IMR-90 (cell line): ENCODE results near the gene CCDC88B. TPM values are rescaled to one million over a fixed set of nuclear protein-coding genes. Genes with fewer than 3 reads are reported as not detected.

Experiments
- ATAC-seq: fragments of 200-7000 bp; cut with Tn5 transposase; 2 replicates; pipeline ENCODE4 v1.9.1; 2020; ENCODE audit warnings: low read depth, mild to moderate bottlenecking, moderate library complexity
- BruUV-seq: library from RNA; stranded (reverse); fragments of 400-500 nt; replicated peaks from 2 replicates; lab custom pipeline; 2021; lab: Mats Ljungman, UMichigan
- CTCF ChIA-PET: fragments of 300-600 bp; formaldehyde crosslinking; extraction: SDS; loops from one replicate; lab custom pipeline; 2021; ENCODE audit warnings: antibody characterized with exemption; lab: Yijun Ruan, JAX
- POLR2A ChIA-PET: fragments of 300-600 bp; sonication (Branson Sonifier 250); formaldehyde crosslinking; loops from one replicate; lab custom pipeline; 2022; ENCODE audit warnings: antibody characterized with exemption; ENCODE audit not compliant: unreplicated experiment; lab: Charles Lee
- DNase-seq: peaks from one replicate; pipeline ENCODE4 v3.0.0; 2013
- H2AFZ ChIP-seq: replicated peaks from 2 replicates; pipeline ENCODE3; 2013; ENCODE audit warnings: low read length, mild to moderate bottlenecking; ENCODE audit not compliant: poor library complexity
- H2AK5ac ChIP-seq: 2 replicates; pipeline ENCODE4 v1.6.1; 2013; ENCODE audit warnings: low read depth, low read length, inconsistent platforms
- H2AK9ac ChIP-seq: replicated peaks from 2 replicates; pipeline ENCODE3; 2013; ENCODE audit warnings: mild to moderate bottlenecking, low read depth, low read length, moderate library complexity; ENCODE audit not compliant: poor library complexity
- H2BK120ac ChIP-seq: 2 replicates; pipeline ENCODE4 v1.6.1; 2013; ENCODE audit warnings: low read depth, low read length, inconsistent platforms
- H2BK15ac ChIP-seq: 3 replicates; pipeline ENCODE4 v1.6.1; 2013; ENCODE audit warnings: low read depth, low read length, inconsistent platforms
- H2BK20ac ChIP-seq: 2 replicates; pipeline ENCODE4 v1.6.1; 2013; ENCODE audit warnings: low read depth, mild to moderate bottlenecking, inconsistent platforms, low read length, moderate library complexity
- H2BK5ac ChIP-seq: 2 replicates; pipeline ENCODE4 v1.6.1; 2013; ENCODE audit warnings: mild to moderate bottlenecking, low read depth, low read length, inconsistent platforms; ENCODE audit not compliant: poor library complexity, severe bottlenecking
- H3K14ac ChIP-seq: replicated peaks from 2 replicates; pipeline ENCODE4 v1.6.1; 2013; ENCODE audit warnings: low read depth, low read length, inconsistent platforms
- H3K18ac ChIP-seq: 2 replicates; pipeline ENCODE4 v1.6.1; 2013; ENCODE audit warnings: low read depth, low read length, control low read depth
- H3K23ac ChIP-seq: 2 replicates; pipeline ENCODE4 v1.6.1; 2013; ENCODE audit warnings: low read depth, low read length, inconsistent platforms
- H3K27ac ChIP-seq: 2 replicates; pipeline ENCODE4 v1.5.1; 2013; ENCODE audit warnings: mild to moderate bottlenecking, control low read depth, low read length; ENCODE audit not compliant: insufficient read depth
- H3K27me3 ChIP-seq: 2 replicates; pipeline ENCODE4 v1.6.1; 2013; ENCODE audit warnings: low read length; ENCODE audit not compliant: control insufficient read depth, insufficient read depth
- H3K36me3 ChIP-seq: 2 replicates; pipeline ENCODE4 v1.6.1; 2013; ENCODE audit warnings: low read length, mixed read lengths; ENCODE audit not compliant: control insufficient read depth, insufficient read depth
- H3K4ac ChIP-seq: 2 replicates; pipeline ENCODE4 v1.6.1; 2013; ENCODE audit warnings: low read depth, low read length, inconsistent platforms
- H3K4me1 ChIP-seq: 2 replicates; pipeline ENCODE4 v1.6.1; 2013; ENCODE audit warnings: low read length, mixed read lengths; ENCODE audit not compliant: control insufficient read depth, insufficient read depth
- H3K4me2 ChIP-seq: 2 replicates; pipeline ENCODE4 v1.6.1; 2013; ENCODE audit warnings: low read depth, mild to moderate bottlenecking, control low read depth, low read length, moderate library complexity
- H3K4me3 ChIP-seq: 2 replicates; pipeline ENCODE4 v1.5.1; 2013; ENCODE audit warnings: low read depth, mild to moderate bottlenecking, control low read depth, low read length, moderate library complexity; ENCODE audit not compliant: insufficient read depth
- H3K56ac ChIP-seq: 2 replicates; pipeline ENCODE4 v1.6.1; 2013; ENCODE audit warnings: low read length, inconsistent platforms; ENCODE audit not compliant: insufficient read depth; ENCODE audit errors: extremely low read depth
- H3K79me1 ChIP-seq, 2 experiments: 2 replicates each; pipeline ENCODE4 v1.6.1; 2013; ENCODE audit warnings: low read length in 2 of 2, inconsistent platforms in 1 of 2, low read depth in 1 of 2
- H3K9ac ChIP-seq: 2 replicates; pipeline ENCODE4 v1.6.1; 2013; ENCODE audit warnings: low read depth, low read length, control low read depth
- H3K9me1 ChIP-seq: 2 replicates; pipeline ENCODE4 v1.6.1; 2013; ENCODE audit warnings: low read length, inconsistent platforms; ENCODE audit not compliant: insufficient read depth
- H3K9me3 ChIP-seq: 2 replicates; pipeline ENCODE4 v1.6.1; 2013; ENCODE audit warnings: low read length; ENCODE audit not compliant: control insufficient read depth, insufficient read depth
- H4K20me1 ChIP-seq: 2 replicates; pipeline ENCODE4 v1.6.1; 2013; ENCODE audit warnings: low read length, inconsistent platforms; ENCODE audit not compliant: insufficient read depth
- H4K5ac ChIP-seq: 2 replicates; pipeline ENCODE4 v1.6.1; 2013; ENCODE audit warnings: mild to moderate bottlenecking, low read depth, low read length, control low read depth
- H4K8ac ChIP-seq, 2 experiments: 2 replicates each; pipeline ENCODE4 v1.6.1; 2013; ENCODE audit warnings: low read depth in 2 of 2, low read length in 2 of 2, control low read depth in 1 of 2, inconsistent platforms in 1 of 2
- H4K91ac ChIP-seq: 2 replicates; pipeline ENCODE4 v1.6.1; 2013; ENCODE audit warnings: low read depth, low read length, inconsistent platforms; ENCODE audit not compliant: insufficient read depth
- CHD1 ChIP-seq: IDR thresholded peaks from 2 replicates; pipeline ENCODE4 v1.6.1; 2012; ENCODE audit warnings: low read depth, low read length, improper control_type of control experiment
- CTCF ChIP-seq: conservative IDR thresholded peaks from 2 replicates; pipeline ENCODE4 v1.5.1; 2012; ENCODE audit warnings: mild to moderate bottlenecking, low read depth, low read length, improper control_type of control experiment
- ELK1 ChIP-seq: fragments of 150-350 bp; IDR thresholded peaks from 2 replicates; pipeline ENCODE4 v1.6.1; 2016; ENCODE audit warnings: low read depth, mild to moderate bottlenecking, low read length, moderate library complexity, borderline replicate concordance
- MAZ ChIP-seq: IDR thresholded peaks from 2 replicates; pipeline ENCODE4 v1.6.1; 2012; ENCODE audit warnings: low read depth, mild to moderate bottlenecking, low read length, improper control_type of control experiment, moderate library complexity, borderline replicate concordance
- RAD21 ChIP-seq: IDR thresholded peaks from 2 replicates; pipeline ENCODE4 v1.6.1; 2012; ENCODE audit warnings: low read length, improper control_type of control experiment
- WGBS, 2 experiments: methylation state at CpG; one replicate each; pipeline versions ENCODE4 v1.1.5 to v1.1.7; 2013; ENCODE audit warnings: missing lambda C conversion rate in 2 of 2; ENCODE audit not compliant: insufficient read length in 1 of 2; ENCODE audit errors: extremely low coverage in 2 of 2; 5-methylcytosine and 5-hydroxymethylcytosine counted together
- dilution Hi-C: fragments of 300-500 bp; cut with HindIII; formaldehyde crosslinking; loops from one replicate; pipeline ENCODE4 v1.14.3; 2018; ENCODE audit warnings: low sequenced_read_pairs; ENCODE audit not compliant: unreplicated experiment
- in situ Hi-C: fragments of 300-500 bp; cut with MboI; formaldehyde crosslinking; loops from 3 replicates; pipeline ENCODE4 v1.14.3; 2019; ENCODE audit warnings: low sequenced_read_pairs, inconsistent platforms, mixed read lengths
- intact Hi-C: fragments of 100-400 bp; cut with micrococcal nuclease; formaldehyde crosslinking; loops from 2 replicates; pipeline ENCODE4 v1.10.0; 2022
- polyA plus RNA-seq, 3 experiments: library from polyadenylated mRNA; depleted of rRNA; stranded (reverse); fragments of >200 nt; gene quantifications; 2 replicates each; pipeline ENCODE4 v1.2.3, GENCODE V29; 2012; ENCODE audit warnings: low replicate concordance in 1 of 3
- total RNA-seq: library from RNA; depleted of rRNA; stranded (reverse); fragments of >200 nt; gene quantifications from 2 replicates; pipeline ENCODE4 v1.2.3, GENCODE V29; 2012

CCDC88B gene
- total and polyA plus RNA-seq, 2 of the 4 experiments (the other 2 are of a cell fraction), result 1.3 to 2.5 TPM

GRCh38 chr11:64342869-64343745, 3.1 kb downstream of the CCDC88B start (continued):
- no peak for TF ChIP-seq MAZ
- TF ChIP-seq CHD1, result no peak

DNA sequence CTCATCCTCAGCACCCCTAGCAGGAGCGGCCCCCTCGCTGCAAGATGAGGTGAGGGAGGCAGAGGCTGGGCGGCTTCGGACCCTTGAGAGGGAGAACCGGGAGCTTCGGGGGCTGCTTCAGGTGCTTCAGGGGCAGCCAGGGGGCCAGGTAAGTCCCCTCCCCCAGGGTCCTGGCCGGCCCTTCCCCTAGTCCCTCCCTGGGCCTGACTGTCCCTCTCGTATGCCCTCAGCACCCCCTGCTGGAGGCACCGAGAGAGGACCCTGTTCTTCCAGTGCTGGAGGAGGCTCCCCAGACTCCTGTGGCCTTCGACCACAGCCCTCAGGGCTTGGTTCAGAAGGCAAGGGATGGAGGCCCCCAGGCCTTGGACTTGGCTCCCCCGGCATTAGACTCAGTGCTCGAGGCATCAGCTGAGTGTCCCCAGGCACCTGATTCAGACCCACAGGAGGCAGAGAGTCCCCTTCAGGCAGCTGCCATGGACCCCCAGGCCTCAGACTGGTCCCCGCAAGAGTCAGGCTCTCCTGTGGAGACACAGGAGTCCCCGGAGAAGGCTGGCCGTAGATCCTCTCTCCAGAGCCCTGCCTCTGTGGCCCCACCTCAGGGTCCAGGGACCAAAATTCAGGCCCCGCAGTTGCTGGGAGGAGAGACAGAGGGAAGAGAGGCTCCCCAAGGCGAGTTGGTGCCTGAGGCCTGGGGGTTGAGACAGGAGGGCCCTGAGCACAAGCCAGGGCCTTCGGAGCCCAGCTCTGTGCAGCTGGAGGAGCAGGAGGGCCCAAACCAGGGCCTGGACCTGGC, 4.0 kb downstream of the CCDC88B start:
- dilution Hi-C loops, result no loop called here
- no peak for DNase-seq
- no peak overlapping the region for H3K23ac ChIP-seq

More for the DNA sequence above, 4.0 kb downstream of the CCDC88B start:
- H3K14ac ChIP-seq, result no peak overlapping the region
- ChIA-PET POLR2A (no interaction called here), CTCF (interaction anchor here (2.2 kb wide), 1 partner anchor 11 kb away, joined by 11 read pairs; no protein-coding TSS in a partner anchor)
- H2BK5ac ChIP-seq, result no peak overlapping the region
- WGBS, 2 experiments, result 73% methylated on average over 6 of the region's 18 CpGs; no CpG with 5 or more reads in 1 of the 2 experiments
- no peak overlapping the region for H4K5ac ChIP-seq
- H4K8ac ChIP-seq, result no peak overlapping the region
- H3K79me1 ChIP-seq, result no peaks in the 10 kb centered on the region
- no peak overlapping the region for H3K4ac ChIP-seq
- no peak for ATAC-seq
- H4K91ac ChIP-seq, result no peak overlapping the region
- intact Hi-C loops, result no loop called here
- no peak overlapping the region for H3K9ac ChIP-seq
- no peak overlapping the region for H2BK15ac ChIP-seq
- no peak overlapping the region for H2BK120ac ChIP-seq
- H3K4me3 ChIP-seq, result no peak overlapping the region
- in situ Hi-C loops, result no loop called here
- BruUV-seq, result no TSS peak
- peak; percentile 28; the same call in 1 of the 2 replicates for TF ChIP-seq CTCF
- peak; percentile 31 for TF ChIP-seq RAD21
- no peak for TF ChIP-seq ELK1
- peak overlapping the region; percentile 21 for H2AFZ ChIP-seq
- H4K20me1 ChIP-seq, result no peaks in the 10 kb centered on the region
- no peaks in the 10 kb centered on the region for H3K9me3 ChIP-seq
- no peak overlapping the region for H3K56ac ChIP-seq
- H3K9me1 ChIP-seq, result no peaks in the 10 kb centered on the region
- peak overlapping the region; percentile 1 for H2AK9ac ChIP-seq
- H3K27me3 ChIP-seq, result peaks cover 8% of the 10 kb centered on the region; the same call in 1 of the 2 replicates
- H2BK20ac ChIP-seq, result no peak overlapping the region
- no peak overlapping the region; the same call in 1 of the 2 replicates for H2AK5ac ChIP-seq
- peaks cover 6% of the 10 kb centered on the region for H3K4me1 ChIP-seq
- H3K27ac ChIP-seq, result no peak overlapping the region
- H3K36me3 ChIP-seq, result no peaks in the 10 kb centered on the region
- H3K18ac ChIP-seq, result no peak overlapping the region
- no peak overlapping the region for H3K4me2 ChIP-seq
